ENCODE measurements around the gene PUS7.

DNA sequence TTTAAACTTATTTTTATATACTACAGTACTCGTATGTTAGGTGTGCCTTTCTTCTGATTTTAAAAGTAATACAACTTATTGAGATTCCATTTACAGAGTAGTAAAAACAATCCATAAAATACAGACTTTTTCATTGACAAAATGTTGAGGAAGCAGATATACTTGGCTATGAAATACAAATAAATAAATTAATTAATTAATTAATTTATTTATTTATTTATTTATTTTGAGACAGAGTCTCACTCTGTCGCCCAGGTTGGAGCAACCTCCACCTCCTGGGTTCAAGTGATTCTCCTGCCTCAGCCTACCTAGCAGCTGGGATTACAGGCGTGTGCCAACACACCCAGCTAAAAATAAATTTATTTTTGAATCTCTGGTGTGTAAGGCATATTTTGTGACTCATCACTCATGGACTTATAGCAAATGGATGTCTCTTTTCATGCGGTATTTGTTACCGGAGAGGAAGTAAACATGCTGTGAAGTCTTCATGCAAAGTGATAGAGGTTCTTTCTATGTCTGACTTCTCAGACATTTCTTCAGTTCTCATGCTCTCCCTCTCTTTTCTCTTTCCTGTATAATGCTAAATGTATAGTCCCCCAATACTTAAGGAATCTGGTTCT lies 113.2 kb downstream of the PUS7 start:
- no peak for TF ChIP-seq POLR2A (IDR thresholded peaks at IDR 0.05)
- TF ChIP-seq, protein P1, sequence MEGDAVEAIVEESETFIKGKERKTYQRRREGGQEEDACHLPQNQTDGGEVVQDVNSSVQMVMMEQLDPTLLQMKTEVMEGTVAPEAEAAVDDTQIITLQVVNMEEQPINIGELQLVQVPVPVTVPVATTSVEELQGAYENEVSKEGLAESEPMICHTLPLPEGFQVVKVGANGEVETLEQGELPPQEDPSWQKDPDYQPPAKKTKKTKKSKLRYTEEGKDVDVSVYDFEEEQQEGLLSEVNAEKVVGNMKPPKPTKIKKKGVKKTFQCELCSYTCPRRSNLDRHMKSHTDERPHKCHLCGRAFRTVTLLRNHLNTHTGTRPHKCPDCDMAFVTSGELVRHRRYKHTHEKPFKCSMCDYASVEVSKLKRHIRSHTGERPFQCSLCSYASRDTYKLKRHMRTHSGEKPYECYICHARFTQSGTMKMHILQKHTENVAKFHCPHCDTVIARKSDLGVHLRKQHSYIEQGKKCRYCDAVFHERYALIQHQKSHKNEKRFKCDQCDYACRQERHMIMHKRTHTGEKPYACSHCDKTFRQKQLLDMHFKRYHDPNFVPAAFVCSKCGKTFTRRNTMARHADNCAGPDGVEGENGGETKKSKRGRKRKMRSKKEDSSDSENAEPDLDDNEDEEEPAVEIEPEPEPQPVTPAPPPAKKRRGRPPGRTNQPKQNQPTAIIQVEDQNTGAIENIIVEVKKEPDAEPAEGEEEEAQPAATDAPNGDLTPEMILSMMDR (IDR thresholded peaks at IDR 0.05 in 4 of 5, conservative IDR thresholded peaks at IDR 0.05 in 1 of 5), result no peak

Measured in gastrocnemius medialis (tissue), 4 donors.